ENCODE data around the gene SPOCK2.

DNA sequence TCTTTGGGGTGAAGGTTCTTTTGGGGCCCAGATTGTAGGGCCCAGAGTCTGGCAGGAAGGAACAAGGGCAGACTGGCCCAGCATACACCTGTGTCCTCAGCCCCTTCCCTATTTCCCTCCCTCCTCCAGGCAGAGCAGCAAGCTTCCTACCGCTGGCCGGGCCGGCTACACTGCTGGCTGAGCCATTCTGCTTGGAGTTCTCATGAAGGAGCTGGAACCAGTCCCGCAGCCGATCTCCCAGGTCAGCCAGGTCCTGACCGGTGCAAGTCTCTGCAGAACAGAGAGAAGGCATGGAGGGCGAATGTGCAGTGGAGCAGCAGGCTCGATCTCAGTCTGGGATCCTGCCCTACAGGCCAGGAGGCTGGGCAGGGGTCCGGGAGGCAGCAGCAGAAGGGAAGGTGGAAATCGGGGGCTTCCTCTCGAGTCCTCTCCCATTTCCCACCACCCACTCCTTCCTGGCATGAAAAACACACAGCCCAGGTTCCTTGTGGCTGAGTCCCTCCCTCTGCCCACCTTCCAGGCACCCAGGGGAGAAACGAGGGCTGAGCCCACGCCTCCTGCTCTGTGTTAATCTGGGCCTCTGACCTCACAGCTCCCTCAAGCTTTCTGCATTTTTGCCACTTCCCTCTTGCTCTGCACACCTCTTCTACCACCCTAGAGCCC lies 20.8 kb downstream of the SPOCK2 start:
- TF ChIP-seq, protein P1, sequence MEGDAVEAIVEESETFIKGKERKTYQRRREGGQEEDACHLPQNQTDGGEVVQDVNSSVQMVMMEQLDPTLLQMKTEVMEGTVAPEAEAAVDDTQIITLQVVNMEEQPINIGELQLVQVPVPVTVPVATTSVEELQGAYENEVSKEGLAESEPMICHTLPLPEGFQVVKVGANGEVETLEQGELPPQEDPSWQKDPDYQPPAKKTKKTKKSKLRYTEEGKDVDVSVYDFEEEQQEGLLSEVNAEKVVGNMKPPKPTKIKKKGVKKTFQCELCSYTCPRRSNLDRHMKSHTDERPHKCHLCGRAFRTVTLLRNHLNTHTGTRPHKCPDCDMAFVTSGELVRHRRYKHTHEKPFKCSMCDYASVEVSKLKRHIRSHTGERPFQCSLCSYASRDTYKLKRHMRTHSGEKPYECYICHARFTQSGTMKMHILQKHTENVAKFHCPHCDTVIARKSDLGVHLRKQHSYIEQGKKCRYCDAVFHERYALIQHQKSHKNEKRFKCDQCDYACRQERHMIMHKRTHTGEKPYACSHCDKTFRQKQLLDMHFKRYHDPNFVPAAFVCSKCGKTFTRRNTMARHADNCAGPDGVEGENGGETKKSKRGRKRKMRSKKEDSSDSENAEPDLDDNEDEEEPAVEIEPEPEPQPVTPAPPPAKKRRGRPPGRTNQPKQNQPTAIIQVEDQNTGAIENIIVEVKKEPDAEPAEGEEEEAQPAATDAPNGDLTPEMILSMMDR (conservative IDR thresholded peaks at IDR 0.05; ENCODE audit: low read depth, low read length): no peak
- TF ChIP-seq EZH2phosphoT487 (IDR thresholded peaks at IDR 0.05; ENCODE audit: borderline replicate concordance, low read length) (no peak), EZH2 (IDR thresholded peaks at IDR 0.05; ENCODE audit: low read length, unreplicated experiment) (no peak)
